Cerebellar nuclear complex (tissue), 1 donor: ENCODE data around the gene XYLT2.
"Not testable (repeated sequence)": the region's sequence is repeated elsewhere in the genome, so short reads cannot be mapped to it uniquely, and the experiment has no call there.

Experiments used
- DNase-seq, 2 experiments: peaks; one replicate each; lab custom pipeline; 2025; lab: John Stamatoyannopoulos, UW

XYLT2 gene

DNA sequence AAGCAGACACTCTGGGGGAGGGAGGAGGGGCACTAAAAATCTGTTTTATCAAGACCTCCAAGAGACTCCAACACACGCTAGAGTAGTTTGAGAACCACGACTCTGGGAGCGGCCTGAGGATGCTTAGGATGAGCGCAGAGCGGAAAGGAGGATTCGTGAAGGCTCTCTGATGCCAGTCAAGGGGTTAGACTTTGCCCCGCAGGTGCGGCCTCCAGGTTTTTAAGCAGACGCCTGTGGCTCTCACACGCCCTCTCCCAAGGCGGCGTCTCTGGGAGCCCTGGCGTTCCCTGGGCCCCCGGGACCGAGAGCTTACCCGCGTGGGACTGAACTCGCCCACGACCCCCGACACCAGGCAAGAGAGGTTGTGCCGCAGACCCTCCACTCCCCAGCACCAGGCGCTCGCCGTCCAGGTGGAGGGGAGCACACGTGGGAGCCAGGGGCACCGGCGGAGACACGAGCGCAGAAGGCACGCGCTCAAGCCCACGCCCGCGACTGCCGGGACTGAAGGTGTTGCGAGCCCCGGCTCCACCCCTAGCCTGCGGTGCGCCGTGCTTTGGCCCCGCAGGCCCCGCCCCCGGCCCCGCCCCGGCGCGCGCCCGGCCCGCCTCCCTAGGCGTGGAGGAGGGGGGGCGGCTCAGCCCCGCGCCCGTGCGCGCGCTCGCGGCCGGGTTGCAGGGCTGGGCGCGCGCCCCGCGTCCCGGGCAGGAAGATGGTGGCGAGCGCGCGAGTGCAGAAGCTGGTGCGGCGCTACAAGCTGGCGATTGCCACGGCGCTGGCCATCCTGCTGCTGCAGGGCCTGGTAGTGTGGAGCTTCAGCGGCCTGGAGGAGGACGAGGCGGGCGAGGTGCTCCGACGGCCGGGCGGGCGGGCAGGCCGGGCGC, at the start of gene XYLT2:
XYLT2 (plus strand) TSS at position 695 of the 881 bp plus-strand sequence; CDS start at position 710, 15 bp downstream.
- peak in 1 of 2 experiments; percentile 40 for DNase-seq

DNA sequence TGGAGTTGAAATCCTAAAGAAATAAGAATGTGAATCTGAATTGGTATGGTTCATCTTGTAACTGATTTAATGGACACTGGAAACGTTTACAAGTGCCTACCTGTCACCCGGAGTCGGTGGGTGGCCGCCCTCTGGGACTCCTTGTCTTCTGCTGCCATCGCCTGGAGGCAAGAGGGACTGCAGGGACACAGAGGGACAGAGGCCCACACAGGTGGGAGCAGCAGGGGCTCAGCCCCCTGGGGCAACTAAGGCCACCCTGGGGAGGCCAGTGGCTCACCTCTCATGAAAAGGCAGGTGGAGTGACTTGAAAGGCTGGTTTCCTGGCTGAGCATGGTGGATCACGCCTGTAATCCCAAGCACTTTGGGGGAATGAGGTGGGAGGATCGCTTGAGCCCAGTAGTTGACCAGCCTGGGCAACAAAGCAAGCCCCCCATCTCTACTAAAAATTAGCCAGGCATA, 48.5 kb upstream of the XYLT2 start:
- DNase-seq, result peak in 1 of 2 experiments; percentile 22

- no peak for DNase-seq
These were observed 47.9 kb upstream of the XYLT2 start for GRCh38 chr17:50298018-50298417.

- no peak for DNase-seq
These were observed 46.1 kb upstream of the XYLT2 start for GRCh38 chr17:50299776-50300175.

DNA sequence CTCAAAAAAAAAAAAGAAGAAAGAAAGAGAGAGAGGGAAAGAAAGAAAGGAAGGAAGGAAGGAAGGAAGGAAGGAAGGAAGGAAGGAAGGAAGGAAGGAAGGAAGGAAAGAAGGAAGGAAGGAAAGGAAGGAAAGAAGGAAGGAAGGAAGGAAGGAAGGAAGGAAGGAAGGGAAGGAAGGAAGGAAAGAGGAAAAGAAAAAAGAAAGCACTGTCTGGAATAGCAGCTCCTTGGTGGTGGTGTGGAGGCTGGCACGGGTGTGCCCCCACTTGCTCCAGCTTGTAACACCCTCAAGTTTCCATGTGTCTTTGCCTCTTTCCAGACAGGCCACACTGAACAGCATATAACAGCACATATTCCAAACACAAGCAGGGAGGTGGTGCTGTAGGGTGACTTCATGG, 45.1 kb upstream of the XYLT2 start:
- DNase-seq, result not testable (repeated sequence)

- DNase-seq, result no peak
These were observed 43.9 kb upstream of the XYLT2 start for GRCh38 chr17:50301891-50302584.

- DNase-seq, result no peak
These were observed 42.9 kb upstream of the XYLT2 start for GRCh38 chr17:50303051-50303450.

DNA sequence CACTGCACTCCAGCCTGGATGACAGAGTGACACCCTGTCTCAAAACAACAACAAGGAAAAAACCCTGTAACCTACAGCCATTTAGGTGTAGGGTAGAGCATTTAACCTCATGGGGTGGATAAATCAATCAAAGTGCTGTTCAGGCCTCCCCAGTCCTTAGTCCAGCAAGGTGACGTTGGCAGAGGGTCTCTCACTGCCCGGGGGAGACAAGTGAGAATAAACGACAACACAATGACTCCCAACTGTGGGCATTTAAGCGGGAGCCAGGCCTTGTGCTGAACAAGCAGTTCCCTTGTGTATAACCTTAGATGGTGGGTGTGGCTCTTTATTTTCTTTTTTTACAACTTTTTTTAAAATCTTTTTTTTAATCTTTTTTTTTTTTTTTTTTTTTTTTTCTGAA, 42.3 kb upstream of the XYLT2 start:
- no peak for DNase-seq

DNA sequence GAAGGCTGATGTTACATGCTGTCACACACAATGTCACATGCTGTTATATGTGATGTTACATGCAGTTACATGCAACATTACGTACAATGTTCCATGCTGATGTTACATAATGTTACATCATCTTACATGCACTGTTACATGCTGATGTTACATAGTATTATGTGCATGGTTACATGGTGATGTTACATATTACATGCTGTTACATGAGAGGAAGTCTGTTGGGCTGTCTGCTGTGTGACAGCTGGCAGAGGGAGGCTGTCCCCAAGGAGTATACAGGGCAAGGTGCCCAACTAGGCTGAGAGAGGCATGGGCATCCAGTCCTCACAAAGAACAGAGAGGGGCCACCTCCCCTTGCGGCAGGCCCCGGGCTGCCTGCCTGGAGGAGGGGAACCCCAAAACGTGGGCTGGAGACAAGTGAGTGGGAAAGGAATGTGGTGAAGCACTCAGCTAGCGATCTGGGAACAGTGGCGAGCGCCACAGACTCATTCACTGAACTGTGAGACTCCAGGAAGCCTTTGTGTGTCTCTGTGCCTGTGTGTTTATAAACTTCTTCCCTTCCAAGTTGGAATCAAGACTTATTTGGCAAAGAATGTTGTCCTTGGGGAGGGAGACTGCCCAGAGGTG, 41.0 kb upstream of the XYLT2 start:
- no peak for DNase-seq

DNA sequence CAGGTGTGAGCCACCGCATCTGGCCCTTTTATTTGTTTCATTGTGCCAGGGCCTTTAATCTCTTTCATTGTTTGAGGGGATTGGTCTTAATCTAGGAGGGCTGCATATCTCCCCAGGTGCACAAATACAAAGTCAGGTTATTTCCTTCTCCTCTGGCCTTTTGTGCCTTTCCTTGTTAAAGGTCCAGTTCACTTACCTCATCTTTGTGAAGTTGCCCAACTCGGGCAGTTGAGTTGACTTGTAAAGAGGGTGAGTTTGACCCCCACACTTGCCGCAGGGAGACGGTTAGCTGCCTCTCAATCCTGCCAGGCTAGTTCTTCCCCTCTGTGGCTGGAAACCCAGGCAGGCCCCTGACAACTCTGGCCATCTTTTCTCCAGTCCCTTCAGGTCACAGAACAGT, 38.3 kb upstream of the XYLT2 start:
- no peak for DNase-seq

DNA sequence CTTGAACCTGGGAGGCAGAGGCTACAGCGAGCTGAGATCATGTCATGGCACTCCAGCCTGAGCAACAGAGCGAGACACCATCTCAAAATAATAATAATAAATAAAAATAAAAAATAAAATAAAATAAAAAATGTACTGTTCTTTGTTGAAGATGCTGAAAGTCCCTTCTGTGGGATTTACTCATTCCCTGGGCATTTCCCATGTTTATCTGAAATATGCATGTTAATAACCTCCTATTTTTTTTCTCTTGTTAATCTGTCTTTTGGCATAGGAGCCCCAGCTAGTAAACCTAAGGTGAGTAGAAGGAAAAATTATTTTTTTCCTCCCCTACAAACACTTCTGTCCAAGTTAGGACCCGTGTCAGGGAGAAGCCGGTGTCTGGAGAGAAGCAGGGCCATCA, 37.3 kb upstream of the XYLT2 start:
- no peak for DNase-seq

- no peak for DNase-seq
These were observed 35.3 kb upstream of the XYLT2 start for GRCh38 chr17:50310455-50311111.

DNA sequence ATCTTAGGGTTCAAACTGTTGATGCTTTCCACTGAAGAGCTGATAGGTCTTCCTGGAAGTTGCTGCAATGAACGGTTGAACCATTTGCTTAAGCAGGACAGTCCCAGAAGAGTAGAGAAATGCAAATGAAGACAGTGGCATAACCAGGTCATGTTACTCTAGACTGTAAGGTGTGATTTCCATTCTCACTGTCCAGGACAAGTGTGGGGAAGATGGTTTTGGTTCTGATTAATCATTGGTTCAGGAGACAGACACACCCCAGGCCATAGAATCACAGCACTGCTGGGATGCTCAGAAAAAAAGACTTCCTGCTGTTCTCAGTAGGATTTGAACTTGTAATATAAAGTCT, 34.8 kb upstream of the XYLT2 start:
- no peak for DNase-seq

GRCh38 chr17:50311483-50311882, 34.4 kb upstream of the XYLT2 start:
- DNase-seq, result no peak

- no peak for DNase-seq
These were observed 33.6 kb upstream of the XYLT2 start for GRCh38 chr17:50312308-50312707.

- DNase-seq, result no peak
These were observed 31.4 kb upstream of the XYLT2 start for GRCh38 chr17:50314456-50315011.

- DNase-seq, result no peak
These were observed 29.8 kb upstream of the XYLT2 start for GRCh38 chr17:50316016-50316587.

DNA sequence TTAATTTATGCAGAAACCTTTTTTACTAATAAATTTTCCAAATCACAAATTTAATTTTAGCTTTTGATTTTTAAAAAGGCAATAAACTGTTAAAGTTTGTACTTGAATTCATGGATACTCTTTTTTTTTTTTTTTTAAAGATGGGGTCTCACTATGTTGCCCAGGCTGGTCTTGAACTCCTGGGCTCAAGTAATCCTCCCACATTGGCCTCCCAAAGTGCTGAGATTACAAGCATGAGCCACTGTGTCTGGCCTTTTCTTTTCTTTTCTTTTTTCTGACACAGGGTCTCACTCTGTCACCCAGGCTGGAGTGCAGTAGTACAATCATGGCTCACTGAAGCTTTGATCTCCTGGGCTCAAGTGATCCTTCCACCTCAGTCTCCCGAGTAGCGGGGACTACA, 29.3 kb upstream of the XYLT2 start:
- not testable (repeated sequence) for DNase-seq

- DNase-seq, result no peak
These were observed 28.8 kb upstream of the XYLT2 start for GRCh38 chr17:50317121-50317520.

- no peak for DNase-seq
These were observed 27.2 kb upstream of the XYLT2 start for GRCh38 chr17:50318501-50319285.
